ENCODE results near the gene XAGE2.

Gene XAGE2

DNA sequence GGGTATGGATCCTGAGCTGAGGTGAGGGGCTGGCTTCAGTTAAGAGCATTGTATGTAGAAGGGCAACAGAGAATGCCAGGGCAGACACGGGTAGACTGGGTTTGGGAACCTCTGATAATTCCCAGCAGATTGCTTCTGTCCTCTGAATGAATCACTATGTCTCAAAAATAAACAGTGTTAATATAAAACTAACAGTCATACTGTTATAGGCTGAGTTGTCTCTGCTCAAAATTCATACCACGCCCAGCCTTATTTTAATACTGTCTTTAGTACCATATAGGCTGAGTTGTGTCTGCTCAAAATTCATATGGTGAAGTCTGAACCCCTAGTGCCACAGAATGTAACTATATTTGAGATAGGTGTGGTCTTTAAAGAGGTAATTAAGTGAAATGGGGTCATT lies 10.0 kb downstream of the XAGE2 start:
- no peak for TF ChIP-seq CTCF (IDR thresholded peaks at IDR 0.05; ENCODE audit: low read depth, low read length)
- no peak overlapping the region for H3K4me3 ChIP-seq (replicated peaks in 1 of 2; ENCODE audit: low read depth in 2 of 2, low read length in 2 of 2)
- no peak for DNase-seq (ENCODE audit: low read depth in 2 of 2)

DNA sequence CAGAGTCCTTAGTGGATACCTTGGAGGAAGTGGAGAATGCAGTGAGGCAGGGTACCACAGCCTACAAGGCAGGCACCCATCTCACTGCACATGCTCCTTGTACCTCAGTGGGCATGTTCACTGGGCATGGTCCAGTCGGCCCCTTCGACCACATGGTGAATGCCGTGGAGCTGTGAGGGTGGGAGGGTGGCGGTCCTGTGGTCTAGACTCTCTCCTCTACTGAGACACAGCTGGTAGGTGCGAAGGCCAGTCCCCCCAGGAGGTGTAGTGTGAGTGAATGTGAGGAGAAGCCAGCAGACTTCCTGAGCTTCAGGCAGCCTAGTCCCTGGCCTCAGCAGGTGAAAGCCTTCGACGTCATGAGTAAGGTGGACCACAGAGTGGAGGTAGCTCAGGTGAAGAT lies 12.2 kb downstream of the XAGE2 start:
- DNase-seq (ENCODE audit: low read depth in 2 of 2) = no peak
- no peak overlapping the region for H3K4me3 ChIP-seq (replicated peaks in 1 of 2; ENCODE audit: low read depth in 2 of 2, low read length in 2 of 2)
- TF ChIP-seq CTCF (IDR thresholded peaks at IDR 0.05; ENCODE audit: low read depth, low read length) = no peak

DNA sequence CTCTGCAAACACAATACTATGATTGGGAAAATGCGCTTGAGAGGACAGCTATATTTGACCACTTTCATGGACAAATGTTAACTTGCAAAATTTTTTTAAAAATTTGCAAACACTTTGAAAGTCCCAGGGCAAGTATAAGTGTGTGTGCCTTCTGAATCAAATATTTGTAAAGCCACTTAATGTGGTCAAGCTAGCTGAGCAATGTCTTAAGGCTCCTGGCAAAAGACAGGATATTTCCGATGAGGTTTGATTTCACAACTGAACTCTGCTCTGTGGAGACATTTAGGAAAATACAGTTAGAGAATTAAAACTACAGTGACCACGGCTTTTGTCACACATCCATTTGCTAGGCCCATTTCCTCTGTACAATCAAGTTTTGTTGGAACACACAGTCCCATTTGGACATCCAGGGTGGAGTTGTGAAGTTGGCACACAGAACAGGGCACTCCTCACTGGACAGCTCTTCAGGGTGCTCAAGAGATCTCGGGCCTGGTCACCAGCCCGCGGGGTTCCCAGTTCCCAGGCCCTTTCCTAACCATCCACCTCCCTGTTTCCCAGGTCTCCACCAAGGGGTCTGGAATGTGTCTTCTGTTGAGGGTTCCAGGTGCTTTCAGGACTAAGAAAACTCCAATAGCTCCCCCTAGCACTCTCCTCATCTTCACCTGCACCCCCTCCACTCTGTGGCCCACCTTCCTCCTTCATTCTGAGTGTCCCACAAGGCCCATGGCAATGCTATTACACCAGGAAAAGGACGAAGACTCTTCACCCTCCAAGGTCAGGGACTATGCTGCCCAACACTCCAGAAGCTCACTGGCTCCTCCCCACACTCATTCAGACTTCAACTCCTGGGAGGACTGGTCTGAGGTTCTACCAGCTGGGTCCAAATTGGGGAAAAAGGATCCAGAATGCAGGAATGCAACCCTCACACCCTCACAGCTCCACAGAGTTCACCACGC lies 41.9 kb downstream of the XAGE2 start:
- TF ChIP-seq CTCF (IDR thresholded peaks at IDR 0.05; ENCODE audit: low read depth, low read length) = no peak
- no peak for DNase-seq (ENCODE audit: low read depth in 2 of 2)
- no peak overlapping the region for H3K4me3 ChIP-seq (replicated peaks in 1 of 2; ENCODE audit: low read depth in 2 of 2, low read length in 2 of 2)

- H3K4me3 ChIP-seq (replicated peaks in 1 of 2; ENCODE audit: low read depth in 2 of 2, low read length in 2 of 2) = no peak overlapping the region
- DNase-seq (ENCODE audit: low read depth in 2 of 2) = no peak
- no peak for TF ChIP-seq CTCF (IDR thresholded peaks at IDR 0.05; ENCODE audit: low read depth, low read length)
These were observed 46.5 kb downstream of the XAGE2 start for GRCh38 chrX:52415304-52415703.

- no peak overlapping the region for H3K4me3 ChIP-seq (replicated peaks in 1 of 2; ENCODE audit: low read depth in 2 of 2, low read length in 2 of 2)
- no peak for TF ChIP-seq CTCF (IDR thresholded peaks at IDR 0.05; ENCODE audit: low read depth, low read length)
- DNase-seq (ENCODE audit: low read depth in 2 of 2) = no peak
These were observed 48.0 kb downstream of the XAGE2 start for GRCh38 chrX:52416816-52417215.

GRCh38 chrX:52420824-52421443 lies 52.1 kb downstream of the XAGE2 start:
- peak; percentile 61 to 73 for DNase-seq (ENCODE audit: low read depth in 2 of 2)

More at GRCh38 chrX:52420824-52421443, 52.1 kb downstream of the XAGE2 start:
- no peak for TF ChIP-seq CTCF (IDR thresholded peaks at IDR 0.05; ENCODE audit: low read depth, low read length)
- no peak overlapping the region for H3K4me3 ChIP-seq (replicated peaks in 1 of 2; ENCODE audit: low read depth in 2 of 2, low read length in 2 of 2)

Measured in cardiac fibroblast (primary cell).